Measurements from ENCODE around the gene ABCA13.
"Not testable (repeated sequence)": the region's sequence is repeated elsewhere in the genome, so short reads cannot be mapped to it uniquely, and the experiment has no call there.

The ABCA13 gene

DNA sequence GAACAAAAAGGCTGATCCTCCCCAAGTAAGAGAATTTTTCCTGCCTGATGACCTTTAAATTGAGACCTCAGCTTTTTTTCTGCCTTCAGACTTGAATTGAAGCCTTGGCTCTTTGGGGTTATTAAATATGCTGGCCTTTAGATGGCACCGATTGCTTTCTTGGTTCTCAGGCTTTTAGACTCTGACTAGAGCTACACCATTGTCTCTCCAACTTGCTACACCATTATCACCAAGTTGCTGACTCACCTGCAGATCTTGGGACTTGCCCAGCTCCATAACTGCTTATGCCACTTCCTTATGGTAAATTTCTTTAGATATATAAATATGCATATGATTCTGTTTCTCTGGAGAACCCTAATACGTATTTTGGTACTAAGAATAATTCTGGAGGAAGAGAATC, 3.1 kb upstream of the ABCA13 start:
- intact Hi-C loops (cut with DNase I): no loop called here

DNA sequence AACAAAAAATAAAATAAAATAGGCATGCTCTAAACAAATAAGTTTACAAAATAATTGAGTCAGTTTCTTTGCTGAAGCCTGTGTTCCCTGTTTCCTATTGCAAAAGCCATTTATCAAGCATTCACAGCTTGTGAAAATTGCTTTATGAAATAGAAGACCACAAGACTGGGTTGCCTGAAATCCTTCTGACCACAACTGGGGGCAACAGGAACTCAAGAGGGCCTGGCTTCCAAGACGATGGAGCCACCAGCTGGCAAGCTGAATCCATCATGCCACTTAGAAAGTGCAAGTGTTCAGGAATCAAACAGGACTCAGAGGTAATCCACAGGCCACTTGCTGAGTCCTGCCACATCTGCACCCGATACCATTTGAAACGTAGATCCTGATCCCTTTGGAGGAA, 752 bp upstream of the ABCA13 start:
- no peak for DNase-seq
- intact Hi-C loops (cut with DNase I): no loop called here

More for the DNA sequence above, 3.1 kb upstream of the ABCA13 start:
- no peak for DNase-seq

DNA sequence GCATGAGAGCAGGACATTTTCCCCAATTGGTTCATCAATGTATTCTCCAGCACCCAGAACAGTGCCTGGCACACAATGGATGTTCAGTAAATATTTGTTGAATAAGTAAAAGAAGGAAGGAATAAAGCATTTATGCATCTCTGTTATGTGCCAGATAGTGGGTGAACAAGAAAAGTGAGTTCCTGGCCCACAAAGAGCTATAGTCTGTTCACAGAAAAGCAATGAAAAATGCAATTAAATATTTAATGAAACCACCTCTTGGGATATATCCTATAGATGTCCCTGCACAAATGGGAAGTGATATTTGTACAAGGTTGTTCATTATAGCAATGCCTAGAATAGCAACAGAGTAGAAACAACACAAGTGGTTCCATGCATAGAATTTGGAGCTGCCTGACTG, 2.1 kb downstream of the ABCA13 start:
- intact Hi-C loops (cut with DNase I): no loop called here
- no peak for DNase-seq

DNA sequence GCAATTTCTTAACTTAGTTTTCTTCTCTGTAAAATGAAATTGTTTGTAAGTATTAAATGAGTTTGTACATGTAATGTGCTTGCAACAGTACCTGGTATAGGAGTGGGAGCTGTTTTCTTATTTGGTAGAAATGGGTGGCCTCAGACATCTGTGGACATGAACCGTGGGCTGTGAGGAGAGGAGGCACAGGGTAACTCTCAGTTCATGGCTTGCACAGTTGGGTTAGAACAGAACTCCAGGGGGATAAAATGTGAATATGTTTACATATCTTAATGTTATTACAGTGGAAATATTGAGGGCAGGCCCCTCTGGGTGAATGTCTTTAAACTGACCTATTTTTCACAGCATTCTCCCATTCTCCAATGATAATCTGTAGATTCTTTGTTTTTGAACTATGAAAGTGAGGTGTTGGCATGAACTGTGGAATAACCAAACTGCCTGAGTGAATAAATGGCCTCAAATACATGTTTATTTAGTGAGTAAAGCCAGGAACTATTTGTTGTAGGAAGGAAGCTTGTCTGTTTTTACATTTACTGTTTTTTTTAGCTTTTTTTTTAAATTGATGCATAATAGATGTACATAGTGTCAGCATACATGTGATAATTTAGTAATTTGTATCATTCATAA, 2.6 kb downstream of the ABCA13 start:
- DNase-seq: no peak
- intact Hi-C loops (cut with DNase I): no loop called here

DNA sequence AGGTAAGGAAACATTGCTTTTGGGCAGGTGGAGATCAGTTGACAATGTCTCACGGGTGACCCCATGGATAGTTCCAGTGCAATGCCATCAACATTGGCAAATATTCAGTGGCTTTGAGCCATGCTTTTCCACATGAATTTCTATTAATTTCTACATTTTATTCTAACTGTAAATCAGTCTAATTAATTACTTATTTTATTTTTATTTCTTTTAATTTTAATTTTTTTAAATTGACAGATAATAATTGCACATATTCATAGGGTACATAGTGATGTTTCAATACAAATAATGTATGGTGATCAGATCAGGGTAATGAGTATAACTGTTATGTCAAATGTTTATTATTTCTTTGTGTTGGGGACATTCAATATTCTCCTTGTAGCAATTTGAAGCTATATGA, 3.8 kb downstream of the ABCA13 start:
- intact Hi-C loops (cut with DNase I): no loop called here
- no peak for DNase-seq

DNA sequence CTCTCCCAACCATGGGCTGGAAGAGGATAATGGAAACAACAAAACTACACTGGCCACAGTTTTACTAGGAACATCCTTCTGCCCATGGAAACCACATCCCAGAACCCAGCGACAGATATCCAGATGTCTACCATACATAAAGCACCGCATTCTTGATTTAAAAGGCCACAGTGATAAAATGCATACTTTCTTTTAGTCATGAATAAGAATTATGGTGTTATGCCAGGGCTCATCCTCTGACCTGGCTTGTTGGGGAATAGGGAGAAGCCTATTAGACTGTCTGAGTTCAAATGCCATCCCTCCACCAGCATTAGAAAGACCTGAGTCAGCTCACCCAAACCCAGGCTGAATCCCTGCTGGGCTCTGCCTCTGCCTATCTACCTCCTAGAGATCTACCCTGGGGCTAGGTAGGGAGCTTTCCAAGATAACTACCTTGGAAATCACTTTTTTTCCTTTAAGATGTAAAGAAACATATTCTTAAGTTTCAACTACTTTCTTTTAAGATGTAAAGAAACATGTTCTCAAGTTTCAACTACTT, 5.2 kb downstream of the ABCA13 start:
- DNase-seq: no peak
- intact Hi-C loops (cut with DNase I): no loop called here

DNA sequence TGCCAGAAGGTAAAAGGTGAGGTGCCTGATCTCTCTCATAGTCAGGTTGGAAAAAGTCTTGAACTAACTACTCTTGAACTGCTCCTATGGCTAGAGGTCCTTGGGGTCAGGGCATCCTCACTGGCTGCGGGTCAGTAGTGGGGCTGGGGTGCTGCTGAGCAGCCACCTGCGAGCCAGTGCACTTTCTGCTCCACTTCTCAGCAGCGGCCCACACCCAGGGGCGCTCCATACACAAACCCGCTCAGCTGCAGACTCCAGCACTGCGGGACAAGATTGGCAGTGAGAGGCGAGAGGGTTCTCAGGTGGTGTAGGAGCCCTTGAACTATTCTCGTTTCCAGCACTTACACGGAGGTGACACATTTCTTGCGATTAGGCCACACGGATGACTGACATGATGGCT, 6.0 kb downstream of the ABCA13 start:
- intact Hi-C loops (cut with DNase I): no loop called here
- DNase-seq: no peak

DNA sequence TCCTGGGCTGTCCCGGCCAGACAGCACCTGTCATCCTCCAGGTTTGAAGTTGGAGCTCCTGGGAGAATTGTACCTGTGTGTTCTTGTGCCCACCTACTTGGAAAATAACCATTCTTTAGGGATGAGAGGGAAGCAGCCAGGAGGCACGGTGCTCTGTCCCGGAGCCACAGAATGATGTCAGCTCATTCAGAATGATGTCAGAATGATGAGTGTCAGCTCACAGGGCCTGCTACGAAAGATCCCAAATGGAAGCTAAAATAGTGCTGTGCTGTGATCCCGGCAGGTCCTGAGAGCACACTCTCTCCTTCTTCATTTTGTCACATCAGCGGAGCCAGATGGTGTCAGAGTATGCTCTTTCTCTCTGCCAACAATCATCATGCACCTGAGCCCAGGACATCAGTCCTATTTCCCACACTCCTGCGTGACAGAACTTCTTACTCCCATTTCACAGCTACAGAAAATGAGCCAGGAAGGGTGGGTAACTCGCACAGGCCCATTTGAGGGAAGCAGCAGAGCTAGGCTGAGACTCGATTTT, 8.3 kb downstream of the ABCA13 start:
- no peak for DNase-seq
- intact Hi-C loops (cut with DNase I): no loop called here

DNA sequence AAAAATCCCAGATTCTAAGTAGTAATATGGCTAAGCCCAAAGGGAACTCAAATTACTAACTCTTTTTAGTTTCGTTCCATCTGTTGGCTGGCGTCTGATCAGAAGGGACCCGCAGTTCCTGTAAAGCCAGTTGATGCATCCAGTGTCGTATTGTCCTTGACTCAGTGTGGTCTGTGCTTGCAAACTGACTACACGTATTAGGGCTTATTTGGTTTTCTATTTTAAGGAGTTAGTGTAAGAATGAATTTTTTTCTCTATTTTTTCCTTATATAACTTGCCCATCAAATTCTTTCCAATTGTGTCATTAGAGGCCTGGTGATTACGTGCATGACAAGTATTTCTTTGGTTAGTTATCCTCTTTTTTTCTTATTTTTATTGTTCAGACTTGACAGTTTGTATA, 9.7 kb downstream of the ABCA13 start:
- no peak for DNase-seq
- intact Hi-C loops (cut with DNase I): no loop called here

DNA sequence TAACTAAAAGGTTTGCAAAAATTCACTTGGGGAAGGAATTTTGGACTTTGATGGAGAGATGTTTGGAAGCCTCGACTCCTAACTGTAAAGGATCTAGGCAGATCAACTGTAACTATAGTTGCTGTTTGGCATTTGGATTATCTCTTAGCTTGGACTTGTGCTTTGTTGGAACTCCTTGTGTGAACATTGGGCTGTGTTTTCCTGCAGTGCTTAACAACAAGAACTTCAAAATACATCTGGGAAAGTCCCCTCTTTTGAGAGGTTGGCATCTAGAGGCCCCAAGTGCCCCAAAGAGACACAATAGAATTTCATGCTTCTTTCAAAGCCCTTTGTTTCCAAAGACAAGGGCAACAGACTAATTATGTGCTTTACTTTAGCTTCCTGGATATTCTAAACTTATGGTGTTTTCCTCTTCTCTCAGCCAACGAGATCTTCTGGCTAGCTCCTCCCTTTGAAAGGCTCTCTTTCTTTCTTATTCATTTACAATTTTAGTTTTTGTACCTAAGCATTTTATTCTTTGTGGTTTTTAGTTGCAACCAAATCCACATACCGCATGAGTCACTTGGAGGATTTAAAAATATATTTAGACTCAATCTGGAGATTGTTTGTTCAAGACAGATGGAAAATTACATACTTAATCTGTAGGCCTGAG, 11.6 kb downstream of the ABCA13 start:
- no peak for DNase-seq
- intact Hi-C loops (cut with DNase I): no loop called here

DNA sequence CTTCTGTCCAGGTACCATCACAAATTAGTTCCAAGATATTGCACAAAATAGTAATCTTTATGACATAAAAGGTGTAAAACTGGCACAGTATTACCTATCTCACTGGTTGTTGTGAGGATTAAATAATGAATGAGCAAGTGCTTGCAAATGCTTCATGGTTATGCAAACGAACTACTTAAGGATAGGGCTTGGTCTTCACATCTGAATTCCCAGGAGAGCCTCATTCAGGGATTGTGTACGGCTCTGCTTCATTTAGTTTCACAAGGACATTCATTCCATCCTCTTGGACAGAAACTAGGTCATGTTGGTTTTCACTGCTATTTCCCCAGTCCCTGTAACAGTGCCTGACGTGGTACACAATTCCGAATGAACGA, 12.1 kb downstream of the ABCA13 start:
- no peak for DNase-seq
- intact Hi-C loops (cut with DNase I): no loop called here

DNA sequence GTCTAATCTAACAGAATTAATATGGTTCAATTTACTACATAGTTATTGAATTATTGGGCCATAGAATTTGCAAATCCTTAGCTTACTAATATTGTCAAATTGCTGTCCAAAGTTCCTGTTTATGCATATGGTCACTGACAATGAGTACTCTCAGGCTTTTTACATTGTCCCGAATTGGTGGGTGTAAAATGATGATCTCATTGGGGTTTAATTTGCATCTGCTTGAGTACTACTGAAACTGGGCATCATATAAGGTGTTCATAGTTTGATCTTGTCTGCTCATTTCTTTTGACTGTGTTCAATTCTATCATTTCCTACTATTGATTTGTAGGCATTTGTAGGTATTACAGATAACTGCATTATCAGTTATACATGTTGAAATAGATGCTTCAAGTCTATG, 12.7 kb downstream of the ABCA13 start:
- intact Hi-C loops (cut with DNase I): no loop called here
- no peak for DNase-seq

DNA sequence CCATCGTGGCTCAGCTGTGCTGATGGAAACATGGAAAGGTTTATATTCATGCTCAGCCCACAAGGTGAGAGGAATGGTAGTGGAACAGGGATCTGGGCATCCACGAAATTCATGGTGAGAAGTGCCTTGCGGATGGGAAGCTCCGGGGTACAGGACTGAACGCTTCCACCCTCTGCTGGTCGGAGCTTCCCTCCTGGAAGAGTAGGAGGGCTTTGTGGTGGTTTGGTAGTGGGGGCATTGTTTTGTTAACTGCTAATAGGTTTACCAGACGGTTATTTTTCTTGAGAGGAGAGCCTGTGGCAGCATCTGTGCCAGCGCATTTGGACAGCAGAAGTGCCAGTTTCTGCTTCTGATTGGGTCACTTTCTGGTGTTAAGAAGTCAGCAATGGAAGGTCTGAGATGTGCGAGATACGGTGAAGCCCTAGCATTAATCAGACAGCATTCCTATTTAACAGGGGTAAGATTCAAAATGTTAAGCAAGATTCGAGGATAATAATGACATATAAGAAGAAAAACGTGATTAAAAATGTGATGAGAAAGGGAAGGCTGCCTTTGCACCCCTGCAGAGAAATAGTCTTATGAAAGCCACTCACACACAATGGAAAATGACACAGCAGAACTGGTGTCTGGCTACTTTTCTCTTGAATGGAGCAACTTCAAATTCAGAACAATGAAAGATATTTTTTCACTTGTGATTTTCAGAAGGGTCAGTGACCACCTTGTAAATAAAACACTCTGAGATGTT, 17.7 kb downstream of the ABCA13 start:
- intact Hi-C loops (cut with DNase I): no loop called here
- no peak for DNase-seq

DNA sequence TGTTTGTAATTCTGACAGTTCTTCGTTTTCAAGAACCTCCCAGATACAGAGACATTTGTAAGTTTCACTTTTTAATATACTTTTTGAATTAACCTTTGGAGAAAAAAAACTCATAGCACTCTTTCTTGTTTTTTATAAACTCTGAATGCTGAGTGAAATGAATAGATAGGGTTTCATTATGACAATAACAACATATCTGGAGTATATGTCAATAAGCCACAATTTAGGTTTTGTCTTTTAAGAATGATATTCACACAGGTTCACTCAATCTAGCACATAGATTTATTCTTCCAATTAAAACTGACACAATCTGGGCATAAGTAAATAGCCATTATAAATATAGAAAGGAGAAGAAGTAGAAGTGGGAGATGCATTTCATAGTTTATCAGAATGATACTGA, 21.7 kb downstream of the ABCA13 start:
- DNase-seq: no peak
- intact Hi-C loops (cut with DNase I): no loop called here

DNA sequence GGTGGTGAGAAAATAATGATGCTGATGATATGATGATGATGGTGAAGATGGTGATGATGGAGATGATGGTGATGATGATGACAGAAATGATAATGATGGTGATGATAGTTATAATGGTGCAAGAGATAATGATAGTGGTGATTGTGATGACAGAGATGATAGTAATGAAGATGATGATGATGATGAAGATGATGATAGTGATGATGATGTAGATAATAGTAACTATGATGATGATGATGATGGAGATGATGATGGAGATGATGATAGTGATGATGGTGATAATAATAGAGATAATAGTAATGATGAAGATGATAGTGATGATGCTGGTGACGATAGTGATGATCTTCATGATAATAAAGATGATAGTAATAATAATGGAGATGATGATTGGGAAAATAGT, 22.2 kb downstream of the ABCA13 start:
- no peak for DNase-seq
- intact Hi-C loops (cut with DNase I): no loop called here

DNA sequence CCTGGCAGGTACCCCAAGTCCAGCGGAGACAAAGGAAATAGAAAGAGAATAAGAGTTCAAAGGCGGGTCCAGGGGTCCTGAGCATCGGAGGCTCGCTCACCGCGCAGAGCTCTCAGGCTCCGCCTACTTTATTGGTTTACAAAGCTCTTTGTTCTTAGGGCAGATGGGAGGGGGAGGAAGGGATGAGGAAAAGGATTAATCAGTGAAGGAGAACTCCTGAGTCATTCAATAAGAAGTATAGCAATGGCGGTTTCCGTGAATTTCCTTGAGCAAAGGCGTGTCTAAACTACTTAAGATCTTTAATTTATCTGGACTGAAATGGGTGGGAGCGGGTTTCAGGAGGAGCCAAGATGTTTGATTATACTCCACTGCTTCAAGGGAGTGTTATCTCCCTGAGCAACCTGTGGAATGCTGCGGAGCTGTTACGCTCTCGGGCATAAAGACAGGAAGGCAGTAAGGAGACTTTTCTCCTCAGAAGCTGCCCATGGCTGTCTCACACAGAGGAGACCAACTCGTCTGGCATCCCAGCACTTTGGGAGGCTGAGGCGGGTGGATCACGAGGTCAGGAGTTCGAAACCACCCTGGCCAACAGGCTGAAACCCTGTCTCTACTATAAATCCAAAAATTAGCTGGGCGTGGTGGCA, 29.8 kb downstream of the ABCA13 start:
- DNase-seq; intact Hi-C loops (cut with DNase I): not testable (repeated sequence)

DNA sequence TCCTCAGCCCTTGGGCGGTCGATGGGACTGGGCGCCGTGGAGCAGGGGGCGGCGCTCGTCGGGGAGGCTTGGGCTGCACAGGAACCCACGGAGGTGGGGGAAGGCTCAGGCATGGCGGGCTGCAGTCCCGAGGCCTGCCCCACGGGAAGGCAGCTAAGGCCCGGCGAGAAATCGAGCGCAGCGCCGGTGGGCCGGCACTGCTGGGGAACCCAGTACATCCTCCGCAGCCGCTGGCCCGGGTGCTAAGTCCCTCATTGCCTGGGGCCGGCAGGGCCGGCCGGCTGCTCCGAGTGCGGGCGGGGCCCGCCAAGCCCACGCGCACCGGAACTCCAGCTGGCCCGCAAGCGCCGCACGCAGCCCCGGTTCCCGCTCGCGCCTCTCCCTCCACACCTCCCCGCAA, 31.7 kb downstream of the ABCA13 start:
- intact Hi-C loops (cut with DNase I); DNase-seq: not testable (repeated sequence)

DNA sequence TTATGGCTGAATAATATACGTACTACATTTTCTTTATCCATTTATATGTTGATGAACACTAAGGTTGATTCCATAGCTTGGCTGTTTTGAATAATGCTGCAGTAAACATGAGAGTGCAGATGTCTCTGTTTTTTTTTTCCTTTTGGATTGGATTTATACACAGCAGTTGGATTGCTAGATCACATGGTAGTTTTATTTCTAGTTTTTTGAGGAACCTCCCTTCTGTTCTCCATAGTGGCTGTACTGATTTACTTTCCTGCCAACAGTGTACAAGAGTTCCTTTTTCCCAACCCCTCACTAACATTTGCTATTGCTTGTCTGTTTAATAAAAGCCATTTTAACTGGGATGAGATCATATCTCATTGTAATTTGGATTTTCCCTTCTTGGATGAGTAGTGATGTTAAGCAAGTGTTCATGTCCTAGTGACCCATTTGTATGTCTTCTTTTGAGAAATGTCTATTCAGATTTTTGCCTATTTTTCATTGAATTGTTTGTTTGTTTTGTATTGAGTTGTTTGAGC, 36.0 kb downstream of the ABCA13 start:
- DNase-seq: no peak
- intact Hi-C loops (cut with DNase I): no loop called here

DNA sequence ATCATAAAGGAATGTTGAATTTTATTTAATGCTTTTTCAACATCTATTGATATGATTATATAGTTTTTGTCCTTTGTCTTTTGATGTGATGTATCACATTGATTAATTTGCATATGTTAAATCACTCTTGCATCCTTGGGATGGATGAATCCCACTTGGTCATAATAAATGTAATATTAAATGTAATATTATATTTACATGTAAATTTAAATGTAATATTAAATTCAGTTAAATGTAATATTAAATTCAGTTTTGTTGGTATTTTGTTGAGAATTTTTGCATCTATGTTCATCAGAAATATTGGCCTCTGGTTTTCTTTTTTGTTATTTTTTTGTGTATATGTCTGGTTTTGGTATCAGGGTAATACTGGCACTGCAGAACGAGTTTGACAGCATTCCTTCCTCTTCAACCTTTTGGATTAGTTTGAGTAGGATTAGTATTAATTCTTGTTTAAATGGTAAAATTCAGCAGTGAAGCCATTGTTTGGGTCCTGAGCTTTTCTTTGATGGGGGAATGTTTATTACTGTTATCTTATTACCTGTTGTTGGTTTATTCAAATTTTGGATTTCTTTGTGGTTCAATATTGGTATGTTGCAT, 37.8 kb downstream of the ABCA13 start:
- no peak for DNase-seq
- intact Hi-C loops (cut with DNase I): no loop called here
